SH-SY5Y (cell line): Measurements from ENCODE around the gene HEG1.

ENCODE experiments used
- GATA2 ChIP-seq: IDR thresholded peaks from 2 replicates; pipeline ENCODE4 v1.6.1; 2011; ENCODE audit warnings: mild to moderate bottlenecking, low read depth, low read length
- GATA3 ChIP-seq: IDR thresholded peaks from 2 replicates; pipeline ENCODE4 v1.6.1; 2011; ENCODE audit warnings: low read depth, mild to moderate bottlenecking, low read length, moderate library complexity

The HEG1 gene

GRCh38 chr3:125043599-125044151 lies 12.1 kb downstream of the HEG1 start:
- TF ChIP-seq GATA3, result no peak
- TF ChIP-seq GATA2, result no peak

GRCh38 chr3:125042725-125043406 lies 12.9 kb downstream of the HEG1 start:
- TF ChIP-seq GATA2, result no peak
- TF ChIP-seq GATA3, result no peak

GRCh38 chr3:125039131-125040100 lies 16.4 kb downstream of the HEG1 start:
- TF ChIP-seq GATA3 (no peak), GATA2 (no peak)

- TF ChIP-seq GATA3 (no peak), GATA2 (no peak)
Observed at GRCh38 chr3:125037498-125038150, 18.2 kb downstream of the HEG1 start.

- no peak for TF ChIP-seq GATA2
- no peak for TF ChIP-seq GATA3
Observed at GRCh38 chr3:125035217-125035616, 20.6 kb downstream of the HEG1 start.

- TF ChIP-seq GATA2 (no peak), GATA3 (no peak)
Observed at GRCh38 chr3:125033616-125034015, 22.2 kb downstream of the HEG1 start.

DNA sequence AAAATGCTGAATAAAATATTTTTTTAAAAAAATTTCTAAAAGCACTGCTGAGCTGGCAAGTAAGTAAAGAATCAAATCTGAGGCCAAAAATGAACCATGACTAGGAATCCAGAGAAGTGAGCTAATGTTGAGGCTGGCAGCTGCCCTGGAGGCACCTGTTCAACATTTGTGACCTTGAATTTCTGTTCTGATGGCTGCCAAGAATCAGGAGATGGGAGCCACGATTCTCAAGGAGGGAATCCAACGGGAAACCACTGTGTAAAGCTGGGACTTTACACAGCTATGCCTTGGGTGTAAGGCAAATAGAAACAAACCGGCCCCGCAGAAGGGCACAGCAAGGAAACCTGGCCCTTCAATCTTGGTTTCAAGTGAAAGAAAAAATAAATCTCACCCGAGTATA lies 22.7 kb downstream of the HEG1 start:
- TF ChIP-seq GATA3 (no peak), GATA2 (no peak)

- TF ChIP-seq GATA2 (no peak), GATA3 (no peak)
Observed at GRCh38 chr3:125032683-125033082, 23.1 kb downstream of the HEG1 start.

DNA sequence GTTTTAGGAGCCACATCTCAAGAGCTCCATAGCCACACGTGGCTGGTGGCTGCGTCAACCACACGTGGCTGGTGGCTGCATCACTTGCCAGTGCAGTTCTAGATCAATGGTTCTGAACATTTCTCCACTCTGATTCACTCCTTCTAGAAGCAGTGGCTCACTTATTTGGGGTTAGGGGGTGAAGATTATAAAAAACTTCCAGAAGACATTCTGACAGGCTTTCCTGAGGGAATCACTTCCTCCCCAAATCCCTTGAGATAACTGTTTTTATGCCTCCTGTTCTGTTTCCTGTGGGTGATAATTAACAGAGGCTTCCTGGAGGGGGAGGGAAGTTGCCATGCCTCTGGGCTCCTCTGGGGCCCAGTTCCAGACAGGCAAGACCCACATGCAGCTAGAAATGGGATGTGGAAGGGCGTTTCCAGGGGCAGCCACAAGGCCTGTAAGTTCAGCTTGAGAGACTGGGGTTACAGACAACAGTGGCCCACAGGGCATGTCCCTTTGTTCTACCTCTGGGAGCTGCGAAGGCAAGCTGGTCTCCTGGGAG lies 23.6 kb downstream of the HEG1 start:
- no peak for TF ChIP-seq GATA2
- TF ChIP-seq GATA3, result no peak

DNA sequence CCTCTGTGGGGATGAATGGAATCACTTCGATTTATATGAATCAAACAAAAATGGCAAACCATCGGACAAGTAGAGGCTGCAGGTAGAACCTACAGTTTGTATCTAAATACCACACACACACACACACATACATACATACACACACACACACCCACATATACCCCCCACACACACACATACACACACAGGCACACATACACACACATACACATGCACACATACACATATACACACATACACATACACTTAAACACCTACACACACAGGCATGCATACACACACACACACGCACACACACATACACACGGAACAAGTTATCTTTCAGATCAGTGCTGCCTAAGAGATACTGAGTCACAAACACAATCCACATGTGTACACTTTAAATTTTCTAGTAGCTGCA lies 24.3 kb downstream of the HEG1 start:
- no peak for TF ChIP-seq GATA3
- TF ChIP-seq GATA2, result no peak

- no peak for TF ChIP-seq GATA3
- TF ChIP-seq GATA2, result no peak
Observed at GRCh38 chr3:125028657-125029056, 27.1 kb downstream of the HEG1 start.

DNA sequence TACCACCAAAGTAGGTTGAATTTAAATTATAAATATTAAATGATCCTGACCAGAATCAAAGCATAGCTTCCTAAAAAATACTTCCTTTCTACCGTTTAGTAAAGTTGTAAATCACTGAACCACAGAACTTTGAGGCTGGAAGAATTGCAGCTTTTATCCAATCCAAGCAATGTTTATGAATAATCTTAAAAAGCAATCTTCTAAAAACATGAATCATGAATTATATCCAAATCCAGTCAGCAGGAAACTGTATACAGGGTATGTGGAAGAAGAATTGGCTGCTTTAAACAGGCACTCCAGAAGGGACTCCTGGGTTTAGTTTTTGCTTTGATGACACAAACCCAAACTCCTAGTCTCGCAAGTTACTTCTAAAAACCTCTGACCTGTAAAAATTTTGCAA lies 30.2 kb downstream of the HEG1 start:
- no peak for TF ChIP-seq GATA3
- TF ChIP-seq GATA2, result no peak

DNA sequence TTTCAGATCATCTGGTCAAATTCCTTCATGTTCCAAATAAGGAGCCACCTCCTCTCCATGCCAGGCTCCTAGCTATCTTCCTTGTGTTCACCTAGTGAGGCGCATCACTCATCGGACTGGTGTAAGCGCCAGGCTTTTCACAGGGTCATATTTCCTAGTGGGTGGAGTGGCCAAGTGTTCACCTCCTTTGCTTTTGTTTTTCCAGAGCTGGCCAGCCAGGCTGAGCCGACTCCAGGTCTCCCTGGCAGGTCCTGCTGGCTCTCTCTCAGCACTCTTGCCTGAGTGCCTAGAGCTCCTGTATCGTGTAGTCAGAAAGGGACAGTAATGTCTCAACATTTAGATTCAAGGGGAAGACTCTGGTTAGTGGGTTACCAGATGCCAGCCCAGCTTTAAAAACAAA lies 31.0 kb downstream of the HEG1 start:
- no peak for TF ChIP-seq GATA3
- no peak for TF ChIP-seq GATA2
